ENCODE measurements around the gene ITPK1.

The ITPK1 gene

DNA sequence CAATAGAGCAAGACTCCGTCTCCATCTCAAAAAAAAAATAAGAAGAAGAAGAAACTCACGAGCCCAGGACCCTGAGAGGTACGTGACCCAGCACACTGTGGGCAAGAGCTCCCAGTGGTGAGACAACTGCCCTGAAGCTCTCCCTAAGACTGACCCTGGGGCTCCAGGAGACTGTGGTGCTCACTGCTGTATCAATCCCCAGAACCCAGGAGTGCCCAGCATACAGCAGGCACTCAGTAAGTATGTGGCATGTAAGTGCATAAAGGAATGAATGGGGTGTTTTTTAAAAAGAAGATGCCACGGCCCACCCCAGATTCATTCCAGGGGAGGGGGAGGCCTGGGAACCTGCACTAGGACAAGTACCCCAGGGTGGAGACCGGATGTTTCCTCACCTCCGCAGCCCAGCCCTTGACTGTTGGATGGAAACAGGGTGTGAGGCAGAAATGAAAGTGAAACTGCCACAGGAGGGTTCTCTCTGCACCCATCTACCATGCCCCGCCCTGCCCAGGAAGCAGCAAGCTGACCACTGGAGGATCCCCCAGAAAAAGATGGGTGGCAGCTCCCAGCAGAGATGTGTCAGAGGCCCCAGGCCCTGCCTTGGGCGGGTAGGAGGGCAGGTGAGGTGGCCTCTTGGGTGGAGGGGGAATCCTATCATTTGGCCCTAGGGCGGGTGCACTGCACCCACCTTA lies 12.2 kb downstream of the ITPK1 start:
- DNase-seq: peak; percentile 68

- no peak for DNase-seq
Observed at GRCh38 chr14:93102141-93102540, 13.6 kb downstream of the ITPK1 start.

DNA sequence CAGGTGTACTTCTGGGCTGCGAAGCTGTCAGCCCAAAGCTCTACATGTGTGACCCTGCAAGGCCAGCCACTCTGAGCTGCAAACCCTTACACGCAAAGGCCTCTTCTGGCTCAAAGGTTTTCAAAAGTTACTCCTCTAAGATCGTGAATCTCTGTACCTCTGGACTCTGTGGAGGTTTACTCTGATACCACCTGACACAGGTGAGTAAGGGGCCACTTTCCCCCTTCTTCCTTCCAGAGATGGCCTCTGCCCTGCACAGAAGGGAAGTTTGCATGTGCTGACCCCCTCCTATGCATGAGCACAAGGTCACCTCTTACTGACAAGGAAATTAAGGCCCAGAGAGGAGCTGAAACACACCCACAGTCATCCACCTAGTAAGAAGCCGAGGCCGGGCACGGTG lies 14.5 kb downstream of the ITPK1 start:
- DNase-seq: no peak

- no peak for DNase-seq
Observed at GRCh38 chr14:93100570-93100969, 15.2 kb downstream of the ITPK1 start.

- DNase-seq: no peak
Observed at GRCh38 chr14:93100100-93100499, 15.6 kb downstream of the ITPK1 start.

- DNase-seq: no peak
Observed at GRCh38 chr14:93099643-93100042, 16.1 kb downstream of the ITPK1 start.

DNA sequence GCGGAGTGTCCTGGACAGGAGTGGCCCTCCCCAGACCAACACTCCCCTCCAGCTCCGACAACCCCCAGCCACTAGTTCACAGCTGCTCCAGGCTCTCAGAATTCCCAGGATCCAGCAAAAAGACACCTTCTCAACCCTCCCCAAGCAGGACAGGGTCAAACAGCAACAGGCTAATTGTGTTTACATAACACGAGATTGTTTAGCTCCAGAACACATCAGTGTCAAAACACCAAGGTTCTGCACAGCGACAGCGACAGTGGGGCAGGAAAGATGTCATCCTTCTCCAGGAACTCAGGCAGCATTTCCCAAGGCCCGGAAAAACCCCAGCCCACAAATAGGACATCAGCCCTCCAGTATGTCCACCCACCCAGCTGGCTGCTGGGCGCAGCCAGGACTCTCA lies 16.5 kb downstream of the ITPK1 start:
- DNase-seq: no peak

DNA sequence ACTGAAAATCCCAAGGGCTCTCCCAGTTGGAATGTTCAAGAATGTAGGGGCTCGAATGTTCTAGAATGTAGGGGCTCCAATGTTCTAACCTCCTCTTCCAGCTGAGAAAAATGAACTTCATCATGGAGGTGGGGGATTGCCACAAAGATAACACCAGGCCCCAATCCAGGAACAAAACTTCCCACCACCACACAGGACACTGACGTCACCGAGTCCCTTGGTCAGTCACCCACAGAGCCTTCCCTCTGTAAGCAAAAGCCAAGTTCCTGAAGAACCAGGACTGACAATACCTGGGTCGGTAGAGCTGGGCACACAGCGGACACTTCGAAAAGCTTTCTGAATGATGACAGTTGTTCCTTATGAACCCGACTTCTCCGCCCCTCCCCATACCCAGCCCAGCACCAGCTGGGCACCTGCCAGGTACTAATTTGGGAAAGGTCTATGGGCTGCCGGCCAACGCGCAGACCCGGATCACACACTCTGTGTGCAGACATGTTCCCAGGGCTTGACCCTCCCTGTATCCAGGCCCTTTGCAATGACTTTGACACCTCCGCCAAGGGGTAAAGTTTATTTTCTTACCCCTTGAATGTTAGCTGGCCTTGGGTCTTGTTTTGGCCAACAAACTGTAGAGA lies 18.9 kb downstream of the ITPK1 start:
- no peak for DNase-seq

- no peak for DNase-seq
Observed at GRCh38 chr14:93095742-93096510, 19.8 kb downstream of the ITPK1 start.

- no peak for DNase-seq
Observed at GRCh38 chr14:93094121-93094918, 21.4 kb downstream of the ITPK1 start.

GRCh38 chr14:93092606-93093556 lies 22.8 kb downstream of the ITPK1 start:
- DNase-seq: no peak

DNA sequence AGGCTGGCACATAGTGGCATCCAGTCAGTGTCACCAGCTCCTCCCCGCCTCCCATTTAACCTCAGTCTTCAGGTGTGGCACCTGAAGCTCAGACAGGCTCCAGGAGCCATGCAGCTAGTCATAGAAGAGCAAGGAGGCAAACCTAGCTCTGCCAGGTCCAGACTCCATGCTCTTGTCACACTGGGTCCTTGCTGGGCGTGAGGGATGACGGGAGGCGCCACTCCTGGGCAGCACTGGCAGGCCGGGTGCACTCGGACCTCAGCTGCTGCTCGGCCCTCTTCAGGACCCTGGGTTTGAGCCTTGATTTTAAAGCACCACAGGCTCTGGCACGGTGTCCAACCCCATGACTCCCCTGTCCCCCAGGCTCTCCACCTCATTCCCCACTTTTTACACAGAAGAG lies 24.1 kb downstream of the ITPK1 start:
- no peak for DNase-seq

- DNase-seq: no peak
Observed at GRCh38 chr14:93090826-93091555, 24.7 kb downstream of the ITPK1 start.

DNA sequence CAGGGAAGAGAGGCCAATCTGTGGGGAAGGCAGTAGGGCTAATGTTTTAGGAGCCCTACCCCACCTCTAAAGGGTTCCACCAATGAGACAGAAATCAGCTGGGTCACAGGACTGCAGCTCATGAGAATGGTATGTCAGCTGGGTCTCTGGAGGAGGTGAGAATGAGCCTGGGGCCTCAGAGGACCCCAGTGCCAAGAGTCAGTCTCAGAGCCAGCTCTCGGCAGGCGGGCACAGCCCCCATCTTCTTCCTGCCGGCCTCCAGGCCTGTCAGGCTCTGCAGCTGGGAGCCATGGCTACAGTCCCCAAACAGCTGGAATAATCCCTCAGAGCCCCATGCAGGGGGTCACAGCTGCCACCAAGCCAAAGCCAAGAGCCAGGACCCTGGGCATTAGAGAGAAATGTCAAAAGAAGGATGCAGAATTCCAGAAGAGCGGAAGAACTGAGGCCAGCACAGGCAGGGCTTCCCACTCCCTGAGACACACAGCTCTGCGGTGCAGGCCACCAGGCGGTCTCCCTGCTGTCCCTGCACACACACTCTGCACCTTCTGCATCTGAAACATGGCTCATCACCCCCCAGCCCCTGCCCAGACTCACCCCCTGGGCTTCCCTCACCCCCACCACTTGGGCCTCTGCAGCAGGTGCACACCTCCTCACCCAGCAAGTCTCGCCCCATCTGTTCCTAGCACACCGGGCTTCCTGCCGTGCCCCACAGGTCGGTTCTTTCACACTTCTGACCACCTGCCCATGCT lies 26.0 kb downstream of the ITPK1 start:
- DNase-seq: no peak

DNA sequence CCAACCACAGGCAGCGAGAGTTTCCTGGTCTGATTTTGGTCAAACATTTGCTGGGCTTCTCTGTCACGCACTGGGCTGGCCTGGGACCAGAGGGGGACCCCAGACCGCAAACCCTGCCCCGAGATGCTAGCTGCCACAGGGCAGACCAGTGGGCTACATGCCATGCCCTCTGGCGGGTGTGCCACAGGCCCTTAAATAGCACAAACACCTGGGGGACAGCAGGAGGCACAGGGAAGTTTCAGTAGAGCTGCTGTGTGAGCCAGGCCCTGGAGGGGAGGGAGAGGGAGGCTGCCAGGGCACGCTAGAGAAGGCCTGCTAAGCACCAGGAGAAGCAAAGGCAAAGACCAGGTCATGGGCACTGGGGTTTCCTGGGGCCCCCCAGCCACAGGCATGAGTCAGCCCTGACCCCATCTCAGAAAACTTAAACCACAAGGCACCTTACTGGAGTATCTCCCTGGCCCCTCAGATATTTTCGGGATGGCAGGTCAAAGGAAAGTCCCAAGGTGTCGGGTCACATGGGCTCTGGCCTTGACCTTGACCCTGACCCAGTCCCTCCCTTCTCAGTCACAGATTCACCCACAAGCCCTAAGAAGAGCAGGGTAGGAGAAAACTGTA lies 29.2 kb downstream of the ITPK1 start:
- no peak for DNase-seq

DNA sequence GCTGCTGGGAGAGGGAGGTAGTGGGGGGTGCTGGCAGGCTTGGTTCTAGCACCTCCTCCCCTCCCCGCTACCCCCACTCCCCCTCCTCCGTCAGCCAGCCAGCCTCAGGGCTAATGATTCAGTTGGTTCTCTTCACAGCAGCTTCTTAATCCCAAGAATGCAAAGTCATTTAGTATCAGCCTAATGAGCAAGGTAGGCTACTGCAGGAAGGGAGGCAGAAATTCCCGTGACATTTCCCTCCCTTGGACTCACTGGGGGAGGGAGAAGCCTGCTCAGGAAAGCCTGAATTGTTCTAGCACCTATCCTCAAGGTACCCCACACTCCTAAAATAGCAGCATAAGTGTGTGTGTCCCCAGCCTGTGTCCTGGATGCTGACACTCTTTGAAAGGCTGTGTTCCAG lies 29.8 kb downstream of the ITPK1 start:
- no peak for DNase-seq

DNA sequence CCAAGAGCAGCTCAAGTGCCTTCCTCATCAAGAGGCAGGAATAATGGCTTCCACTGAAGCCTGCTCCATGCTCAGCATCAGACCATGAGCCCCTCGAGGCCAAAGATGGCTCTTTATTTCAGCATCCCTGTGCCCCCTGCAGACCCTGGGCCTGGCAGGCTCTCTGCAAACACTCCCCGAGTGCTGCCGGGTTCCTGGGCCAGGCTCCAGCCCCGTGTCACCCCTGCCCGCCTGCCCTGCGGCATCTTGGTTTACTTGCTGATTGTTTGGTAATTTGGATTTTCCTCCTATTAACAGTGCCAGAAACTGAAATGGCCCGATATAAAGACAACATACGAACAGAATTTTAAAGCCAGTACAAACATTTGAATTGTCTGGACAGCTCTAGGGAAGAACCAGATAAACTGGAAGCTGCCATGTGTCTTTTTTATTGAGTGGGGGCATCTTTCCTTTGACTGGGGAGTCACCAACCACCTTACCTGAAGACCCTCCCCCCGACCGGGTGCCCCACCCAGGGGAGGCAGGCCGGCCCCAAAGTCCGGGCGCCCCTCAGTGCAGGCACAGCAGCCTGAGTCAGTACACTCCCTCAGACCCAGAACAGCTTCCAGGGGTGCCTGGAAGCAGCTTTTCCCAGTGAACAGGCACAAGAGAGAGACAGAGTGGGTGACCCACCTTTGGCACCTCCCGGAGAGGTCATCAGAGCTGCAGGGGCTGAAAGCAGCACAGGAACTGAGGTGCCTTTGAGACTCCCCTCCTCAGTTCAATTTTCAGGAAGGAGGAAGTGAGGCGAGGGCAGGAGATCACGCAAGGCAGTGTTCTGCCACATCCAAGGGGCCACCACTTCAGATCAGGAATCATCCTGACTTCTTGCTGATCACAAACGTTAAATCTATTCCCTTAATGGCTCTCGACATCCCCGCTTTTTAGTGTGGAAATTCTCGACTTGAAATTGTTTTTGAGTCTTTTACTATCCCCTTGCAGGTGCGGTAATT lies 30.6 kb downstream of the ITPK1 start:
- DNase-seq: no peak

GRCh38 chr14:93084402-93084801 lies 31.3 kb downstream of the ITPK1 start:
- DNase-seq: no peak

- DNase-seq: no peak
Observed at GRCh38 chr14:93083917-93084316, 31.8 kb downstream of the ITPK1 start.

Data from CD4-positive, alpha-beta T cell treated with Interferon gamma for 1 hour (primary cell).